MM.1S (cell line): ENCODE results near the gene RNASEH2A.
"Not testable (repeated sequence)": the region's sequence is repeated elsewhere in the genome, so short reads cannot be mapped to it uniquely, and the experiment has no call there.

Experiments
- DNase-seq: peaks from one replicate; pipeline ENCODE4 v3.0.0-alpha.2; 2015
- H2AFZ ChIP-seq: fragments of 300-600 bp; sonication (generic); 2 replicates; pipeline ENCODE4 v1.6.0; 2016; ENCODE audit warnings: antibody characterized with exemption, low read length
- H3F3A ChIP-seq: fragments of 300-600 bp; sonication (generic); 2 replicates; pipeline ENCODE4 v1.6.1; 2016; ENCODE audit warnings: mild to moderate bottlenecking, antibody characterized with exemption, low read length, moderate library complexity, mixed read lengths; ENCODE audit not compliant: insufficient read depth
- H3K27ac ChIP-seq: fragments of 300-600 bp; sonication (generic); 2 replicates; pipeline ENCODE4 v1.5.1; 2016; ENCODE audit warnings: mild to moderate bottlenecking, low read length
- H3K27me3 ChIP-seq: fragments of 300-600 bp; sonication (generic); replicated peaks from 2 replicates; pipeline ENCODE4 v1.6.0; 2016; ENCODE audit warnings: low read length; ENCODE audit not compliant: insufficient read depth
- H3K36me3 ChIP-seq: fragments of 300-600 bp; sonication (generic); replicated peaks from 2 replicates; pipeline ENCODE4 v1.6.1; 2016; ENCODE audit warnings: mild to moderate bottlenecking, low read length, mixed read lengths; ENCODE audit not compliant: insufficient read depth
- H3K4me1 ChIP-seq: fragments of 300-600 bp; sonication (generic); 2 replicates; pipeline ENCODE4 v1.6.1; 2016; ENCODE audit warnings: low read length, mixed read lengths
- H3K4me2 ChIP-seq: fragments of 300-600 bp; sonication (generic); 2 replicates; pipeline ENCODE4 v1.6.0; 2016; ENCODE audit warnings: low read depth, low read length
- H3K4me3 ChIP-seq: fragments of 300-600 bp; sonication (generic); 2 replicates; pipeline ENCODE4 v1.5.1; 2016; ENCODE audit warnings: low read length, mixed read lengths
- H3K79me2 ChIP-seq: fragments of 300-600 bp; sonication (generic); 2 replicates; pipeline ENCODE4 v1.6.1; 2016; ENCODE audit warnings: mixed run types, low read length, mixed read lengths
- H3K9ac ChIP-seq: fragments of 300-600 bp; sonication (generic); 2 replicates; pipeline ENCODE4 v1.6.1; 2016; ENCODE audit warnings: low read length, mixed read lengths
- H3K9me2 ChIP-seq: fragments of 300-600 bp; sonication (generic); replicated peaks from 2 replicates; pipeline ENCODE4 v1.6.1; 2016; ENCODE audit warnings: mild to moderate bottlenecking, low read length, mixed read lengths; ENCODE audit not compliant: insufficient read depth
- H3K9me3 ChIP-seq: fragments of 300-600 bp; sonication (generic); replicated peaks from 2 replicates; pipeline ENCODE4 v1.6.1; 2016; ENCODE audit warnings: mild to moderate bottlenecking, low read length, mixed read lengths; ENCODE audit not compliant: insufficient read depth
- H4K20me1 ChIP-seq: fragments of 300-600 bp; sonication (generic); 2 replicates; pipeline ENCODE4 v1.6.1; 2016; ENCODE audit warnings: mild to moderate bottlenecking, low read length, moderate library complexity, mixed read lengths; ENCODE audit not compliant: insufficient read depth
- CTCF ChIP-seq: fragments of 300-600 bp; sonication (generic); IDR thresholded peaks from 2 replicates; pipeline ENCODE4 v1.5.1; 2016; ENCODE audit warnings: antibody characterized with exemption, low read length, mixed read lengths
- EZH2 ChIP-seq: fragments of 300-600 bp; sonication (generic); optimal IDR thresholded peaks from 2 replicates; pipeline ENCODE3; 2017; ENCODE audit warnings: low read depth, mild to moderate bottlenecking, antibody characterized with exemption, low read length, mixed read lengths
- EZH2phosphoT487 ChIP-seq: fragments of 300-600 bp; sonication (generic); IDR thresholded peaks from 2 replicates; pipeline ENCODE4 v1.6.1; 2018; ENCODE audit warnings: antibody characterized with exemption, low read length

Gene RNASEH2A

GRCh38 chr19:12794971-12795381, 11.4 kb upstream of the RNASEH2A start:
- Histone ChIP-seq H3K27me3 (no peaks in the 10 kb centered on the region), H3F3A (peaks cover 36% of the 10 kb centered on the region), H3K9me2 (no peaks in the 10 kb centered on the region), H3K9ac (no peak overlapping the region), H2AFZ (no peak overlapping the region), H3K4me2 (no peak overlapping the region), H3K4me1 (peaks cover 17% of the 10 kb centered on the region), H3K79me2 (peaks cover 15% of the 10 kb centered on the region), H3K27ac (no peak overlapping the region), H3K36me3 (no peaks in the 10 kb centered on the region; the same call in 1 of the 2 replicates), H4K20me1 (no peaks in the 10 kb centered on the region), H3K9me3 (no peaks in the 10 kb centered on the region), H3K4me3 (no peak overlapping the region)
- TF ChIP-seq EZH2phosphoT487, result no peak
- DNase-seq, result no peak

DNA sequence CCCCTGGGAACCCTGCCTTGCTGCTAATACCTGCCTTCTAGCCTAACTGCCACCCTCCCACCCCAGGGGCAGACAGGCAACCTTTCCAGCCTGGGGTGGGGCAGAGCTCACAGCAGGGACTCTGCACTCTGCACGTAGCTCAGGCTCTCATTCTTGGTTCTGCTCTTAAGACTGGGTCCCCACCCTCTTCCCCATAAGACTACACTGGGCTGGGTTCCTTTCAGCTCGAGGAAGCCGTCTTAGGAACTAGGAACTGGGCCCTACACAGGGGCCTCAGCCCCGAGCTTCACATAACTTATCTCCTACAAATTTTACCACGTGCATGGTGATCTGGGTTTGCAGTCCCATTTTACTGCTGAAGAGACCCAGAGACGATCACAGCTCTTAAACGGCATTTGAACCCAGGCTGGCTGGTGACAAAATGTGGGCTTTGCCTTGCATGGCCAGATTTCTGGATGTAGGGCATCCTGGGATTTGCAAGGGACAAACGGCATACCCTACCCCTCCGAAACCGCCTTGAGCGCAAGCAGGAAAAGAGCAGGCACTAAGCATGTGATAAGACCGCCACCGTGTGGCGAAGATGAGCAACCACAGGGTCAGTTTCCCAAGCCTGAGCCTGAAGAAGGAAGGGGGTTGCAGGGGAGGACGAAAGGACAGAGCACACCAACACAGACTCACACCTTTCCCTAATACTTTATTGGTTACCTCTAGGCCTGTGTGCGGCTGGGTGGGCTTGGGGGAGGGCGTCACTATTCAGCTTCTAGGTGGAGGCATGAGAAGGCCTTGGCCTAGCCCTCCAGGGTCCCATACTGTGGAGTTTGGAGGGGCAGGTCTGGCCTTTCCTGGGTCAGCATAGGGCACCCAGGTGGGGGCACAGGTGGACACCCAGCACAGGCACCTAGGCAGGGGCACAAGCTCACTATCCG, 10.0 kb upstream of the RNASEH2A start:
- H3K79me2 ChIP-seq, result peaks cover 27% of the 10 kb centered on the region
- no peaks in the 10 kb centered on the region for H3K9me2 ChIP-seq
- peak; percentile 67 for DNase-seq
- TF ChIP-seq CTCF (peak; percentile 95), EZH2phosphoT487 (no peak), EZH2 (no peak)
- no peaks in the 10 kb centered on the region for H3K9me3 ChIP-seq
- H3K4me3 ChIP-seq, result no peak overlapping the region
- H3K27me3 ChIP-seq, result no peaks in the 10 kb centered on the region
- H2AFZ ChIP-seq, result no peak overlapping the region
- peaks cover 27% of the 10 kb centered on the region for H3F3A ChIP-seq
- H3K36me3 ChIP-seq, result no peaks in the 10 kb centered on the region; the same call in 1 of the 2 replicates
- peaks cover 15% of the 10 kb centered on the region; the same call in 1 of the 2 replicates for H3K4me1 ChIP-seq
- no peak overlapping the region for H3K9ac ChIP-seq
- H3K4me2 ChIP-seq, result peak overlapping the region; percentile 40; the same call in 1 of the 2 replicates
- no peaks in the 10 kb centered on the region for H4K20me1 ChIP-seq
- H3K27ac ChIP-seq, result no peak overlapping the region

- Histone ChIP-seq H3K27me3 (no peaks in the 10 kb centered on the region), H3K4me1 (peaks cover 16% of the 10 kb centered on the region; the same call in 1 of the 2 replicates), H3K9ac (no peak overlapping the region), H3K36me3 (no peaks in the 10 kb centered on the region; the same call in 1 of the 2 replicates), H4K20me1 (no peaks in the 10 kb centered on the region), H2AFZ (no peak overlapping the region), H3K9me3 (no peaks in the 10 kb centered on the region), H3K4me3 (no peak overlapping the region), H3K79me2 (peaks cover 24% of the 10 kb centered on the region), H3K27ac (no peak overlapping the region), H3K4me2 (no peak overlapping the region), H3K9me2 (no peaks in the 10 kb centered on the region), H3F3A (peaks cover 19% of the 10 kb centered on the region)
- TF ChIP-seq EZH2phosphoT487 (no peak), CTCF (no peak), EZH2 (no peak)
- no peak for DNase-seq
These were observed 9.2 kb upstream of the RNASEH2A start for GRCh38 chr19:12797141-12797587.

DNA sequence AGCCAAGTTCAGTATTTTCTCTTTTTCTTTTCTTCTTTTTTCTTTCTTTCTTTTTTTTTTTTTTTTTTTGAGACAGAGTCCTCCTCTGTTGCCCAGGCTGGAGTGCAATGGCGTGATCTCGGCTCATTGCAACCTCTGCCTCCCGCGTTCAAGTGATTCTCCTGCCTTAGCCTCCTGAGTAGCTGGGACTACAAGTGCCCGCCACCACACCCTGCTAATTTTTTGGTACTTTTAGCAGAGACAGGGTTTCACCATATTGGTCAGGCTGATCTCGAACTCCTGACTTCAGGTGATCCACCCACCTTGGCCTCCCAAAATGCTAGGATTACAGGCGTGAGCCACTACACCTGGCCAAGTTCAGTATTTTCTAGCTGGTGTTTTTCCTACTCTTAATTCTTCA, 8.8 kb upstream of the RNASEH2A start:
- Histone ChIP-seq H3F3A (peaks cover 15% of the 10 kb centered on the region), H3K4me1 (peaks cover 20% of the 10 kb centered on the region), H3K79me2 (peaks cover 19% of the 10 kb centered on the region)
- H3K9me2 ChIP-seq, H4K20me1 ChIP-seq, H3K27me3 ChIP-seq, DNase-seq, H3K9ac ChIP-seq, H3K4me3 ChIP-seq, H3K4me2 ChIP-seq, H2AFZ ChIP-seq, H3K36me3 ChIP-seq, H3K9me3 ChIP-seq, H3K27ac ChIP-seq: not testable (repeated sequence)
